GM18499 (cell line): ENCODE measurements around the gene ETV3L.

Source experiments
- ATAC-seq: cut with Tn5 transposase; IDR thresholded peaks from one replicate; pipeline ENCODE4 v1.9.1; 2021; ENCODE audit warnings: moderate number of reproducible peaks; ENCODE audit not compliant: insufficient read depth, unreplicated experiment

ETV3L gene

GRCh38 chr1:157132616-157133167 lies 33.1 kb upstream of the ETV3L start:
- no peak for ATAC-seq

- no peak for ATAC-seq
Measured at GRCh38 chr1:157132111-157132510, 32.5 kb upstream of the ETV3L start.

- no peak for ATAC-seq
Measured at GRCh38 chr1:157131281-157131680, 31.7 kb upstream of the ETV3L start.

GRCh38 chr1:157124855-157125254 lies 25.2 kb upstream of the ETV3L start:
- ATAC-seq, result no peak

- no peak for ATAC-seq
Measured at GRCh38 chr1:157119448-157119847, 19.8 kb upstream of the ETV3L start.

GRCh38 chr1:157119008-157119407 lies 19.4 kb upstream of the ETV3L start:
- no peak for ATAC-seq

- no peak for ATAC-seq
Measured at GRCh38 chr1:157117527-157118057, 18.0 kb upstream of the ETV3L start.

- no peak for ATAC-seq
Measured at GRCh38 chr1:157116737-157117103, 17.1 kb upstream of the ETV3L start.

GRCh38 chr1:157115851-157116736 lies 16.5 kb upstream of the ETV3L start:
- no peak for ATAC-seq

GRCh38 chr1:157115429-157115838 lies 15.8 kb upstream of the ETV3L start:
- no peak for ATAC-seq

GRCh38 chr1:157114183-157115121 lies 14.8 kb upstream of the ETV3L start:
- no peak for ATAC-seq

- no peak for ATAC-seq
Measured at GRCh38 chr1:157113631-157114030, 14.0 kb upstream of the ETV3L start.

GRCh38 chr1:157113106-157113505 lies 13.5 kb upstream of the ETV3L start:
- no peak for ATAC-seq

GRCh38 chr1:157112186-157112867 lies 12.7 kb upstream of the ETV3L start:
- ATAC-seq, result no peak

GRCh38 chr1:157111396-157112165 lies 12.0 kb upstream of the ETV3L start:
- no peak for ATAC-seq

- no peak for ATAC-seq
Measured at GRCh38 chr1:157110686-157111085, 11.1 kb upstream of the ETV3L start.

GRCh38 chr1:157110003-157110402 lies 10.4 kb upstream of the ETV3L start:
- no peak for ATAC-seq

- ATAC-seq, result no peak
Measured at GRCh38 chr1:157108448-157108847, 8.8 kb upstream of the ETV3L start.

GRCh38 chr1:157107702-157108101 lies 8.1 kb upstream of the ETV3L start:
- no peak for ATAC-seq
